Astrocyte of the cerebellum (primary cell): ENCODE data around the gene SOX5.

Experiments
- DNase-seq: peaks from one replicate; pipeline ENCODE4 v3.0.0-alpha.2; 2011; ENCODE audit warnings: low read depth
- H3K4me3 ChIP-seq: 2 replicates; pipeline ENCODE4 v1.5.1; 2011; ENCODE audit warnings: mild to moderate bottlenecking, low read depth, low read length, moderate library complexity
- in situ Hi-C: cut with HindIII; loops from 2 replicates; pipeline ENCODE4 v1.10.0; 2017; ENCODE audit warnings: low sequenced_read_pairs
- TF ChIP-seq, protein P1 (sequence below): IDR thresholded peaks from 2 replicates; pipeline ENCODE4 v1.5.1; 2012; ENCODE audit warnings: low read length, low read depth, moderate library complexity, mild to moderate bottlenecking; ENCODE audit errors: missing control alignments

SOX5 gene

DNA sequence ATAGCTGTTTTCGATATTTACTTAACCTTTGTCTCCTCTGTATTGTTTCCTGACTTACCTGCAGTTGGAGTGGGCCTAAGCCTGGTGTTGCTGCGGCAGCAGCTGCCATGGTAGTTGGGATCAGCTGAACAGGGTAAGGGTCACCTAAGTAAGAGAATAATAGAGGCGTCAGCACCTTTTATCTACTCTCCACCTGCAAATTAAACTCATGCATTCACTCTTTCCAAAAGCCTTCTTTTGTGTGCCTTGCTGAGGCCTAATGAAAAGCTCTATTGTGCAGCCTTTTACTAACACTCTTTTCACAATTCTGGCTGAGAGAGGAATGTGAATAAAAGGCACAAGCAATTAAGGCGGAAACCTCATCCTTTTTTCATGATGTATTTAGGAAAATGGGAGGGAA is 308.7 kb downstream of the SOX5 start:
- no peak overlapping the region for H3K4me3 ChIP-seq
- no peak for DNase-seq
- in situ Hi-C loops, result no loop called here
- TF ChIP-seq, protein P1, sequence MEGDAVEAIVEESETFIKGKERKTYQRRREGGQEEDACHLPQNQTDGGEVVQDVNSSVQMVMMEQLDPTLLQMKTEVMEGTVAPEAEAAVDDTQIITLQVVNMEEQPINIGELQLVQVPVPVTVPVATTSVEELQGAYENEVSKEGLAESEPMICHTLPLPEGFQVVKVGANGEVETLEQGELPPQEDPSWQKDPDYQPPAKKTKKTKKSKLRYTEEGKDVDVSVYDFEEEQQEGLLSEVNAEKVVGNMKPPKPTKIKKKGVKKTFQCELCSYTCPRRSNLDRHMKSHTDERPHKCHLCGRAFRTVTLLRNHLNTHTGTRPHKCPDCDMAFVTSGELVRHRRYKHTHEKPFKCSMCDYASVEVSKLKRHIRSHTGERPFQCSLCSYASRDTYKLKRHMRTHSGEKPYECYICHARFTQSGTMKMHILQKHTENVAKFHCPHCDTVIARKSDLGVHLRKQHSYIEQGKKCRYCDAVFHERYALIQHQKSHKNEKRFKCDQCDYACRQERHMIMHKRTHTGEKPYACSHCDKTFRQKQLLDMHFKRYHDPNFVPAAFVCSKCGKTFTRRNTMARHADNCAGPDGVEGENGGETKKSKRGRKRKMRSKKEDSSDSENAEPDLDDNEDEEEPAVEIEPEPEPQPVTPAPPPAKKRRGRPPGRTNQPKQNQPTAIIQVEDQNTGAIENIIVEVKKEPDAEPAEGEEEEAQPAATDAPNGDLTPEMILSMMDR, result no peak

DNA sequence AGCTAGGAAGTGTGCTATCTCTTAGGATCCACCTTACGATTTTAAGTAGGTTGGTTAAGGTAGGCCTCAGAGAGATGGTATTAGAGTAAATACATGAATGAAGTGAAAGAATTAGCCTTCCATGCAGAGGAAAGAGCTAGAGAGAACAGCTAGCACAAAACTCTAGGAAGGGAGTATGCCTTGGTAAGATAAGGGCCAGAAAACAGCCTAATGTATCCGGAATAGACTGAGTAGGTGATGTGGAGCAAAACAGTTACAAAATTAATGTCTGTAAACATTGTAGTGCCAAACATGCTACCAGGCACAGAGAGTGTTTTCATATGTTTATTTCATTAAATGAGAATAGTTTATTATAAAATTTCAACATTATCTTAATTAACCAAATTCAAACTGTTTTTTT is 315.1 kb downstream of the SOX5 start:
- TF ChIP-seq, protein P1, result no peak
- H3K4me3 ChIP-seq, result no peak overlapping the region
- in situ Hi-C loops, result no loop called here
- DNase-seq, result no peak

DNA sequence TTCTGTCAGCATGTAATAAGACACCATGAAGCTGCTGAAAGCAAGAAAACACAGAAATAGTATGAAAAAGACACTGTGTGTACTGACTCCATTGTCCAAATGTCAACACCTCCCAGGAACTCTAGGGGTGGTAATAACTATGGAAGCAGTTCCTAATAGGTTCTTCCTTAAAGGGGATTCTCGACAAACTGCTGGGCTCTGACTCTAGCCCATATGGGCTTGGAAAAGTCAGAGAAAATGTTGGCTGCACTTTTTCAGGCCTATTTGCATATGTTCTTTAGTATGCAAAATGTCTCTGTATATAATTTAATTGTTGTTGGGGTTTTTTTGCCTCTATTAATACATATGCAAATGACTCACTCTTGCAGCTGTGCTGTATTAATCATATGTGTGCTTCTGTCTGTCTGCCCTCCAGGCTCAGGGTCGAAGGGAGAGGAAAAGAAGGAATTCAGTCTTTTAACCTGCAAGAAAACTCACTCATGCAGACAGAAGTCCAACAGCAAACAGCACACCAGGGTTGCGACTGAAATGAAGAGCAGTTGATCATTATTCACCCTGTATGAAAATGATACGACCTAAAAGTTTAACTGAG is 317.6 kb downstream of the SOX5 start:
- TF ChIP-seq, protein P1, result no peak
- in situ Hi-C loops, result no loop called here
- no peak overlapping the region for H3K4me3 ChIP-seq
- DNase-seq, result no peak

GRCh38 chr12:23630524-23630923 is 318.9 kb downstream of the SOX5 start:
- TF ChIP-seq, protein P1, result no peak
- no peak overlapping the region for H3K4me3 ChIP-seq
- DNase-seq, result no peak
- in situ Hi-C loops, result no loop called here

DNA sequence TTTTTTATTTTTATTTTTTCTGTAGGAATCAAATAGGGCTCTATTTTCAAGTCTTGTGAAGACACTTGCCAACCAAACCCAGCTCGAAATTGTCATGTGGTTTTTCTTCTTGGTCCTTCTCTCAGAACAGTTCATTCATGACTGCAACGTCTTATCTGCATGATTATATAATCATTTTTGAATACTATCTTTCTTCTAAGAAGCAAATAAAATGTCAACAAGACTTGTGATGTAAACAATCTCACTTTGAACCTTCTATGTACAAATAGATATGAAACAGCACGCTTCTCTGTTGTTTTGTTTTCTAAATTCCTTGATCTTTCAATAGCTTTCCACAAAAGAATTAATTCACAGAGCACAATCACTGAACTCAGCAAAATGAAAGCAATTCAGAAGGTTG is 320.7 kb downstream of the SOX5 start:
- no peak overlapping the region for H3K4me3 ChIP-seq
- in situ Hi-C loops, result no loop called here
- no peak for DNase-seq
- TF ChIP-seq, protein P1, result no peak

GRCh38 chr12:23626791-23627190 is 322.7 kb downstream of the SOX5 start:
- DNase-seq, result no peak
- no peak overlapping the region for H3K4me3 ChIP-seq
- TF ChIP-seq, protein P1, result no peak
- in situ Hi-C loops, result no loop called here
